CD4-positive, alpha-beta T cell (primary cell): ENCODE data around the gene SCAF11. TPM values are rescaled to one million over a fixed set of nuclear protein-coding genes. Genes with fewer than 3 reads are reported as not detected.

Experiments used
- ATAC-seq: fragments of 200-7000 bp; cut with Tn5 transposase; one replicate; pipeline ENCODE4 v1.10.0; 2022; ENCODE audit warnings: mild to moderate bottlenecking; ENCODE audit not compliant: poor library complexity
- CTCF ChIA-PET: fragments of 350-600 bp; sonication (Branson Sonifier 250); formaldehyde crosslinking; loops from one replicate; lab custom pipeline; 2021; ENCODE audit warnings: antibody characterized with exemption, inconsistent platforms; lab: Charles Lee
- POLR2A ChIA-PET: fragments of 350-600 bp; sonication (Branson Sonifier 250); formaldehyde crosslinking; loops from one replicate; lab custom pipeline; 2021; ENCODE audit warnings: antibody characterized with exemption, inconsistent platforms; lab: Charles Lee
- DNase-seq, 14 experiments: peaks; one replicate each; pipeline ENCODE4 v3.0.0-alpha.2; 2013 to 2020; ENCODE audit warnings: mixed read lengths in 2 of 14
- H3K27ac ChIP-seq, 2 donors: one replicate each; pipeline versions ENCODE4 v1.5.1 to v1.7.0; 2013; ENCODE audit warnings: low read length in 2 of 2, low read depth in 1 of 2, mild to moderate bottlenecking in 1 of 2
- H3K27me3 ChIP-seq, 2 experiments: 1 replicate in 1 of 2; 2 replicates in 1 of 2; pipeline versions ENCODE4 v1.6.1 to v1.7.0; 2013; ENCODE audit warnings: low read length in 2 of 2, control low read depth in 1 of 2, mild to moderate bottlenecking in 1 of 2, moderate library complexity in 1 of 2; ENCODE audit not compliant: insufficient read depth in 2 of 2, control insufficient read depth in 1 of 2
- H3K36me3 ChIP-seq: one replicate; pipeline ENCODE4 v1.6.1; 2013; ENCODE audit warnings: low read length, control low read depth; ENCODE audit not compliant: insufficient read depth
- H3K4me1 ChIP-seq: one replicate; pipeline ENCODE4 v1.6.1; 2013; ENCODE audit warnings: low read length, control low read depth; ENCODE audit not compliant: insufficient read depth
- H3K4me3 ChIP-seq: one replicate; pipeline ENCODE4 v1.5.1; 2013; ENCODE audit warnings: mild to moderate bottlenecking, low read length, moderate library complexity
- H3K9me3 ChIP-seq, 2 experiments: 1 replicate in 1 of 2; 2 replicates in 1 of 2; pipeline versions ENCODE4 v1.6.1 to v1.7.0; 2013; ENCODE audit warnings: low read length in 2 of 2, mild to moderate bottlenecking in 2 of 2, control low read depth in 1 of 2, moderate library complexity in 1 of 2; ENCODE audit not compliant: control insufficient read depth in 1 of 2, insufficient read depth in 1 of 2
- H3K27ac Mint-ChIP-seq: one replicate; pipeline ENCODE4 v1.8.0; 2020; ENCODE audit warnings: mixed read lengths
- H3K27me3 Mint-ChIP-seq: one replicate; pipeline ENCODE4 v1.8.0; 2021; ENCODE audit warnings: mixed read lengths
- H3K36me3 Mint-ChIP-seq: one replicate; pipeline ENCODE4 v1.8.0; 2021; ENCODE audit warnings: low read depth, mixed read lengths
- H3K4me1 Mint-ChIP-seq: one replicate; pipeline ENCODE4 v1.8.0; 2021; ENCODE audit warnings: low read depth, mixed read lengths
- H3K4me3 Mint-ChIP-seq: one replicate; pipeline ENCODE4 v1.8.0; 2020; ENCODE audit warnings: mild to moderate bottlenecking, mixed read lengths
- H3K9me3 Mint-ChIP-seq: one replicate; pipeline ENCODE4 v1.8.0; 2020; ENCODE audit warnings: mixed read lengths
- CTCF ChIP-seq: fragments of 200-600 bp; IDR thresholded peaks from one replicate; pipeline ENCODE4 v1.8.0; 2022; ENCODE audit warnings: antibody characterized with exemption, mild to moderate bottlenecking
- intact Hi-C, 2 experiments: fragments of 100-400 bp; cut with DNase I in 1 of 2; cut with micrococcal nuclease in 1 of 2; formaldehyde crosslinking; loops; one replicate each; pipeline versions ENCODE4 v1.15.1 to v1.9.0; 2023 to 2025; cut with DNase I, micrococcal nuclease
- total RNA-seq, 174 experiments: library from RNA in 2 of 174; stranded (reverse) in 2 of 174; gene quantifications; one replicate each; pipeline ENCODE4 v1.2.3 and lab custom pipeline; 2021 to 2026

Gene SCAF11
- total RNA-seq, 2 experiments from 2014 or later = 205 to 213 TPM

- Mint-ChIP-seq H3K27me3 (no peaks in the 10 kb centered on the region), H3K27ac (no peak overlapping the region), H3K4me1 (no peaks in the 10 kb centered on the region), H3K4me3 (no peak overlapping the region), H3K9me3 (no peaks in the 10 kb centered on the region), H3K36me3 (peaks cover 15% of the 10 kb centered on the region)
- Histone ChIP-seq H3K36me3 (peaks cover 3% of the 10 kb centered on the region), H3K27me3 (no peaks in the 10 kb centered on the region), H3K9me3 (peaks cover 0 to 5% of the 10 kb centered on the region in 2 experiments), H3K4me1 (no peaks in the 10 kb centered on the region), H3K4me3 (no peak overlapping the region), H3K27ac (no peak overlapping the region)
- ChIA-PET CTCF (interaction anchor here (1.5 kb wide), 1 partner anchor 20 kb away, joined by 3 read pairs; no protein-coding TSS in a partner anchor), POLR2A (interaction anchor here (0.6 to 1.5 kb wide), 3 partner anchors 9 to 102 kb away, joined by 3 to 4 read pairs (median 3); no protein-coding TSS in a partner anchor)
- TF ChIP-seq CTCF = no peak
- intact Hi-C loops = no loop called here
- ATAC-seq (no peak), DNase-seq (peak in 1 of 14 experiments; percentile 22)
Measured at GRCh38 chr12:45914090-45914489, 76.3 kb downstream of the SCAF11 start.

- peaks cover 0 to 5% of the 10 kb centered on the region in 2 experiments for H3K9me3 ChIP-seq
- Mint-ChIP-seq H3K4me1 (no peaks in the 10 kb centered on the region), H3K4me3 (no peak overlapping the region), H3K27ac (no peak overlapping the region), H3K27me3 (no peaks in the 10 kb centered on the region), H3K36me3 (peaks cover 10% of the 10 kb centered on the region), H3K9me3 (no peaks in the 10 kb centered on the region)
- DNase-seq (no peak), ATAC-seq (no peak)
- POLR2A ChIA-PET = interaction anchor here (1.4 to 1.5 kb wide), 2 partner anchors 8 to 15 kb away, joined by 3 to 4 read pairs; no protein-coding TSS in a partner anchor
- no peak overlapping the region for H3K4me3 ChIP-seq
- no peaks in the 10 kb centered on the region for H3K27me3 ChIP-seq
- H3K36me3 ChIP-seq = peaks cover 2% of the 10 kb centered on the region
- no peaks in the 10 kb centered on the region for H3K4me1 ChIP-seq
- CTCF ChIA-PET = interaction anchor here (1.5 kb wide), 1 partner anchor 21 kb away, joined by 3 read pairs; no protein-coding TSS in a partner anchor
- no peak for TF ChIP-seq CTCF
- no peak overlapping the region for H3K27ac ChIP-seq
- intact Hi-C loops = no loop called here
Measured at GRCh38 chr12:45913631-45914030, 76.7 kb downstream of the SCAF11 start.

GRCh38 chr12:45912774-45913173 is 77.6 kb downstream of the SCAF11 start:
- H3K9me3 ChIP-seq = no peaks in the 10 kb centered on the region
- no peak overlapping the region for H3K27ac ChIP-seq
- TF ChIP-seq CTCF = no peak
- Mint-ChIP-seq H3K36me3 (peaks cover 8% of the 10 kb centered on the region), H3K4me1 (no peaks in the 10 kb centered on the region), H3K27me3 (no peaks in the 10 kb centered on the region), H3K9me3 (no peaks in the 10 kb centered on the region), H3K4me3 (no peak overlapping the region), H3K27ac (no peak overlapping the region)
- no peaks in the 10 kb centered on the region for H3K4me1 ChIP-seq
- DNase-seq (no peak), ATAC-seq (no peak)
- POLR2A ChIA-PET = interaction anchor here (0.6 to 0.8 kb wide), 2 partner anchors 22 to 350 kb away, joined by 3 to 5 read pairs; no protein-coding TSS in a partner anchor
- no peak overlapping the region for H3K4me3 ChIP-seq
- peaks cover 5% of the 10 kb centered on the region for H3K36me3 ChIP-seq
- intact Hi-C loops = no loop called here
- H3K27me3 ChIP-seq = no peaks in the 10 kb centered on the region
- CTCF ChIA-PET = interaction anchor here (1.5 kb wide), 1 partner anchor 22 kb away, joined by 3 read pairs; no protein-coding TSS in a partner anchor
